ENCODE results near the gene HSFX1.
A peak's percentile ranks its signal among the peaks of the same experiment; 100 is the strongest.

Gene HSFX1

DNA sequence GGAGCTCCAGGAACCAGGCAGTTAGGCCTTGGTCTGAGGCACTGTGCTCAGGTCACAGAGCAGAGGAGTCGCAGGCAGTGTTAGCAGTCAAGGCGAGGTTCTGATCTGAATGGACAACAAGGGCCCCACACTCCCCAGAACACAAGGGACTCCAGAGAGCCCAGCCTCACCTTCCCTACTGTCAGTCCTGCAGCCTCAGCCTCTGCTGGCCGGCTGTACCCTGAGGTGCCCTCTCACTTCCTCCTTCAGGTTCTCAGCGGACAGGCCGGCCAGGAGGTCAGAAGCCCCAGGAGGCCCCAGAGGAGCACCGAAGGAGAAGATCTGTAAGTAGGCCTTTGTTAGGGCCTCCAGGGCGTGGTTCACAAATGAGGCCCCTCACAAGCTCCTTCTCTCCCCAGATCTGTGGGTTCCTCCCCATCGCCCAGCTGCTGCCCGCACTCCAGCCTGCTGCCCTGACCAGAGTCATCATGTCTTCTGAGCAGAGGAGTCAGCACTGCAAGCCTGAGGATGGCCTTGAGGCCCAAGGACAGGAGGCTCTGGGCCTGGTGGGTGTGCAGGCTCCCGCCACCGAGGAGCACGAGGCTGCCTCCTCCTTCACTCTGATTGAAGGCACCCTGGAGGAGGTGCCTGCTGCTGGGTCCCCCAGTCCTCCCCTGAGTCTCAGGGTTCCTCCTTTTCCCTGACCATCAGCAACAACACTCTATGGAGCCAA lies 34.0 kb downstream of the HSFX1 start:
- DNase-seq (ENCODE audit: low read depth in 2 of 2) = no peak

DNA sequence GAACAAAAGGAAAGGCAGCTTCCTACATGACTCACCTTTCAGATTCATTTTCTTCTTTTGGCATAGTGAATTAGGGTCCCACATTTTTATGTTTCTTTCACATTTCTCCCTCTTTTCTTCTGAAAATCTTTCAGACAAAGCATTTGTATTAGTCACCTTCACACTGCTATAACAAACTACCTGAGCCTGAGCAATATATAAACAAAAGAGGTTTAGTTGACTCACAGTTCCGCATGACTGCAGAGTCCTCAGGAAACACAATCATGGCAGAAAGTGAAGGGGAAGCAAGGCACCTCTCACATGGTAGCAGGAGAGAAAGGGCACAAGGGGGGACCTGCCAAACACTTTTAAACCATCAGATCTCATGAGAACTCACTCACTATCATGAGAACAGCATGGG lies 44.8 kb downstream of the HSFX1 start:
- DNase-seq (ENCODE audit: low read depth in 2 of 2) = no peak

DNA sequence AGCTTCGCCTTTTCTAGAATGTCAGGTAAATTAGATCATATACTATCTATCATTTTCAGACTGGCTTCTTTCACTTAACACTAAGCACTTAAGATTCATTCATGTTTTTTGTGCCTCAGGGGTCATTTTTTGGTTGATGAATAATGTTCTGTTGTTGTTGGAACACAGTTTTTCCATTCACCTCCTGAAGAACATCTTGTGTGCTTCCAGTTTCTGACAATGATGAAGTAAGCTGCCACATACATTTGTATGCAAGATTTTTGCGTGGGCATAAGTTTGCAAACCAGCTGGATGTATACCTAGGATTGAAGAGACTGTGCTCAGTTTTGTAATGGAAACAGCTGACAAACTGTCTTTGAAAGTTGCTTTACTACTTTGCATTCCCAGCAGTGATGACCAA lies 45.5 kb downstream of the HSFX1 start:
- DNase-seq (ENCODE audit: low read depth in 2 of 2) = no peak

DNA sequence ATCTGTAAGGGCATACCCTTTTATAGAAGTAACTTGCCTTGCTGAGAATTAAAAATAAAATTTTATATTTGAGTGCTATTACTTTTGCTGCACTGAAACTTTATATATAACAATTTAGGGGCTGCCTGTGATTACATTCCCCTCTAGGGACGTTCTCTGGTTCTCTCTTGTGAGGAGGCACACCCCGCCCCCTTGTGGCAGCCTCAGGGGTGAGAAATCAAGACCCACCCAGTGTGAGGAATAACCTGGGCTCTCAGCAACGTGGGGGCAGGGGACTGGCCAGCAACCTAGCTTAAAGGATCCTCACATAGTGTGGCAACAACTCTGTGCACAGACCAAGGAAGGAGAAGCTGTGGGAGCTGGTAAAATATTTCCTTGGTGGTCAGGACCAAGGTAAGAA lies 51.6 kb downstream of the HSFX1 start:
- DNase-seq (ENCODE audit: low read depth in 2 of 2) = peak in 1 of 2 experiments; percentile 0
